AG04449 (cell line): ENCODE measurements around the gene MAMLD1.

ENCODE experiments used
- CTCF ChIA-PET: fragments of 350-600 bp; formaldehyde crosslinking; extraction: SDS; loops from one replicate; lab custom pipeline; 2021; ENCODE audit warnings: antibody characterized with exemption; lab: Yijun Ruan, JAX
- POLR2A ChIA-PET: fragments of 400-600, 350-600 bp; formaldehyde crosslinking; extraction: SDS; loops from one replicate; lab custom pipeline; 2020; ENCODE audit warnings: antibody characterized with exemption, inconsistent platforms; lab: Yijun Ruan, JAX
- DNase-seq: peaks from one replicate; pipeline ENCODE4 v3.0.0-alpha.2; 2010; ENCODE audit warnings: low read depth, low spot score
- H3K4me3 ChIP-seq: 2 replicates; pipeline ENCODE4 v1.5.1; 2011; ENCODE audit warnings: low read depth, mild to moderate bottlenecking, control low read depth, low read length
- CTCF ChIP-seq: IDR thresholded peaks from one replicate; pipeline ENCODE4 v1.5.1; 2011; ENCODE audit warnings: mild to moderate bottlenecking, moderate library complexity, low read length, control low read depth, inconsistent platforms; ENCODE audit not compliant: insufficient read depth; ENCODE audit errors: missing control alignments

The MAMLD1 gene

GRCh38 chrX:150347471-150347870, 15.6 kb upstream of the MAMLD1 start:
- H3K4me3 ChIP-seq, result no peak overlapping the region
- DNase-seq, result no peak
- CTCF ChIA-PET, result interaction anchor here (0.7 to 1.6 kb wide), 2 partner anchors 15 to 397 kb away, joined by 3 read pairs; partner anchors contain the start of gene MAMLD1
- no peak for TF ChIP-seq CTCF
- POLR2A ChIA-PET, result no interaction called here

GRCh38 chrX:150348365-150348764, 14.8 kb upstream of the MAMLD1 start:
- H3K4me3 ChIP-seq, result no peak overlapping the region
- TF ChIP-seq CTCF, result no peak
- ChIA-PET POLR2A (no interaction called here), CTCF (no interaction called here)
- no peak for DNase-seq

GRCh38 chrX:150352114-150352513, 11.0 kb upstream of the MAMLD1 start:
- POLR2A ChIA-PET, result no interaction called here
- no peak overlapping the region for H3K4me3 ChIP-seq
- CTCF ChIA-PET, result interaction anchor here (1.2 kb wide), 1 partner anchor 12 kb away, joined by 6 read pairs; no protein-coding TSS in a partner anchor
- DNase-seq, result no peak
- TF ChIP-seq CTCF, result no peak

GRCh38 chrX:150352581-150352980, 10.5 kb upstream of the MAMLD1 start:
- ChIA-PET POLR2A (no interaction called here), CTCF (interaction anchor here (1.2 kb wide), 1 partner anchor 12 kb away, joined by 6 read pairs; no protein-coding TSS in a partner anchor)
- DNase-seq, result no peak
- TF ChIP-seq CTCF, result no peak
- H3K4me3 ChIP-seq, result no peak overlapping the region

- no peak for TF ChIP-seq CTCF
- CTCF ChIA-PET, result no interaction called here
- H3K4me3 ChIP-seq, result no peak overlapping the region
- DNase-seq, result no peak
- POLR2A ChIA-PET, result no interaction called here
Observed at GRCh38 chrX:150355913-150356312, 7.2 kb upstream of the MAMLD1 start.

GRCh38 chrX:150357790-150358189, 5.3 kb upstream of the MAMLD1 start:
- no peak overlapping the region for H3K4me3 ChIP-seq
- TF ChIP-seq CTCF, result no peak
- DNase-seq, result no peak
- ChIA-PET POLR2A (no interaction called here), CTCF (interaction anchor here (1.0 kb wide), 1 partner anchor 12 kb away, joined by 3 read pairs; no protein-coding TSS in a partner anchor)
